H54 (cell line): ENCODE results near the gene GLOD5.

Source experiments
- DNase-seq: peaks from one replicate; pipeline ENCODE4 v3.0.0; 2011; ENCODE audit warnings: low spot score, mixed read lengths; ENCODE audit not compliant: insufficient read length
- FAIRE-seq: peaks from 3 replicates; lab custom pipeline; 2011; peaks lifted over from hg19 to GRCh38; lab: Jason Lieb, UNC
- POLR2A ChIP-seq: IDR thresholded peaks from 2 replicates; pipeline ENCODE4 v1.6.1; 2011; ENCODE audit warnings: low read depth, mild to moderate bottlenecking, low read length

Gene GLOD5

GRCh38 chrX:48792219-48792618, 30.7 kb downstream of the GLOD5 start:
- FAIRE-seq = no peak
- no peak for TF ChIP-seq POLR2A
- DNase-seq = no peak

DNA sequence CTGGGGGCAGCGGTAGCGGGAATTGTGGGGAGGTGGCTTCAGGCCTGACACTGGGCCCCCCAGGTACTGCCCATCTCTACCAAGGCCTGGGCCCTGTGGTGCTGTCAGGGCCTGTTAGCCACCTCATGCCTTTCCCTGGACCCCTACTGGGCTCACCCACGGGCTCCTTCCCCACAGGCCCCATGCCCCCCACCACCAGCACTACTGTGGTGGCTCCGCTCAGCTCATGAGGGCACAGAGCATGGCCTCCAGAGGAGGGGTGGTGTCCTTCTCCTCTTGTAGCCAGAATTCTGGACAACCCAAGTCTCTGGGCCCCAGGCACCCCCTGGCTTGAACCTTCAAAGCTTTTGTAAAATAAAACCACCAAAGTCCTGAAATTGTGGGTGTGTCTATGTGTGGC, 32.4 kb downstream of the GLOD5 start:
- no peak for DNase-seq
- FAIRE-seq = no peak
- no peak for TF ChIP-seq POLR2A

- no peak for FAIRE-seq
- no peak for TF ChIP-seq POLR2A
- DNase-seq = no peak
Measured at GRCh38 chrX:48794340-48794910, 32.9 kb downstream of the GLOD5 start.

GRCh38 chrX:48794911-48795515, 33.5 kb downstream of the GLOD5 start:
- FAIRE-seq (no peak), DNase-seq (peak; percentile 26)
- TF ChIP-seq POLR2A = no peak

DNA sequence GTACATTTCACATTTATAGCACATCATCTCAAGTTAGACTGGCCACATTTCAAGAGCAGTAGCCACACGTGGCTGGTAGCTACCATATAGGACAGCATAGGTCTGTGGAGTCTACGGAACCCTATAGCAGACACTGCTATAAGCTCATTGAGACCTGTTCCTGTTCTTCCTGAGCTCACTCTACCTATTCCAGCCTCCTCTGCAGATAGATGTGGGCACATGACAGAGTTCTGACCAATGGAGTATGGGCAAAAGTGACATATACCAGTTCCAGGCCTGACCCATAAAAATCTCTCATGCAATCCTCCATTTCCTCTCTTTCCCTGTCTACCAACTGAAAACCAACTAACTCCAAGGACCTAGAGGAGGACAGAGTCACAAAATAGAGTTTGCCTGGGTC, 36.8 kb downstream of the GLOD5 start:
- FAIRE-seq = no peak
- TF ChIP-seq POLR2A = no peak
- DNase-seq = no peak

DNA sequence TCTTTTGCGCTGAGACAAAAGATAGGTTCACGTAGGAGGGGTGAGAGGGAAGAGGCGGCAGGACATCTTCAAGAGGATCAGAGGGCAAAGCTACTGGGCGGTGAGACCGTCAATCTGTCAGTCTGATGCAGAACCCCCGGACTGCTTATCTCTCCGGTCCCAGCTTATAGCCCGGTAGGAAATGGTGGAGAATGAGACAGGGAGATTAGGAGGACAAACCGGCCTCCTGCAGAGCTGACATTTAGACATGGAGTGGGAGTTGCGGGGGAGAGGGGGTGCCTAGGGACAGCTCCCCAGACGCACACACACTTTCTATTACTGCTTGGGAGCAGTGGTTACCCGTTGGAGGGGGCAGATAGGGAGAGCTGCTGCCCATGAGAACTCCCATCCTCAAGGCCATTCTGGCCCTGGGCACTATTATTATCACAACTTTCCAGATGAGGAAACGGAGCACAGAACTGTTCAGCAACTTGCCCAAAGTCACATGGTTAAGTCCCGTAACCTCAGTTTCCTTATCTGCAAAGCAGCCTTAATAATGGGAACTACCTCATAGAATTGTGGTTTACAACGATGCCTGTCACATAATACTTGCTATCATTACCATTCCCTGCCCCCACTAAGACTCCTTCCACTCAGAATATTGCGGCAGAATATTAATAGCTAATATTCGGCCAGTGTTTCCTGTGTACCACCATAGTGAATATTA, 39.2 kb downstream of the GLOD5 start:
- TF ChIP-seq POLR2A = no peak
- DNase-seq (no peak), FAIRE-seq (no peak)

DNA sequence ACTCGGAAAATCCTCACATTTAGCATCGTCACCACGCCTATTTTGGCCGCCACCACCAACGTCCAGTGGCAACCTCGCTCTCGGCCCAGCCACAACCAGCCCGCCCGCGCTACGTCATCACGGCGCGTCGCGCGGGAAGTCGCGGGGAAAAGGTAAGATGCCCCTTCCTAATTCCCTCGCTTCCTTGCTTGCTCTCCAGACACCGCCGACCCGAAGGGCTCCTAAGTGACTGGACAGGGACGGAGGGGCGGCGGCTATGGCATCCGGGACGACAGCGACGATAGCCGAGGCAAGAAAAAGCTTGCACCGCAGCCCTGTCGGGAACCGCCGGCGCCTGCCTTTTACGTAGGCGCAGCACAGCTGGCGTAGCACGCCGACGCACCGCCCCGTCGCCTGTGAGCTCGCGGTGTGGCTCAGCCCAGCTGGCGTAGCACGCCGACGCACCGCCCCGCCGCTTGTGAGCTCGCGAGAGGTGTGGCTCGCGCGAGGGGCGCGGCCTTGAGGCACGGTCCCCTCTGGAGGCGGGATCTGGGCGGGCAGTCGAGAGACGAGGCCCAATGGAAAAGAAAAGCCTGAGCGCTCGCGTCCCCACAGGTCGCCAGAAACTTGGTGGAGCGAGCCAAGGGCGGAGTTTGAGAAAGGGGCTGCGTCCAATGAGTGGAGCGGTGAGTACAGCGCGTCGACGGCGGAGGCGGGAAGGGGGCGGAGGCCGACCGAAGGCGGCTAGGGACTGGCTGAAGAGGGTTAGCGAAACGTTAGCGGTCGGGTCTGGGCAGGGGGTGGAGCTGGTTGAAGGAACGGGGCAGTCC, 39.9 kb downstream of the GLOD5 start, which contains the start of gene HDAC6:
HDAC6 (plus strand) TSS at position 788 of the 809 bp plus-strand sequence. CDS start 626 bp downstream, outside the sequence.
- DNase-seq (peak; percentile 51), FAIRE-seq (no peak)
- peak; percentile 51 for TF ChIP-seq POLR2A

GRCh38 chrX:48802089-48802904, 40.8 kb downstream of the GLOD5 start:
- peak; percentile 47 for DNase-seq
- no peak for TF ChIP-seq POLR2A
- FAIRE-seq = no peak

DNA sequence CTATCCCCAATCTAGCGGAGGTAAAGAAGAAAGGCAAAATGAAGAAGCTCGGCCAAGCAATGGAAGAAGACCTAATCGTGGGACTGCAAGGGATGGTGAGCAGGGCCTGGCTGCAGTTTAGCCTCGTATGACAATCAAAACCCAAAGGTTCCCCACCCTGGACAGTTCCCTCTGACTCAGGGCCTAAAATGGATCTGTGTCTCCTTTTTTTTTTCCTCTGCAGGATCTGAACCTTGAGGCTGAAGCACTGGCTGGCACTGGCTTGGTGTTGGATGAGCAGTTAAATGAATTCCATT, 41.3 kb downstream of the GLOD5 start:
- FAIRE-seq = no peak
- DNase-seq = no peak
- no peak for TF ChIP-seq POLR2A

DNA sequence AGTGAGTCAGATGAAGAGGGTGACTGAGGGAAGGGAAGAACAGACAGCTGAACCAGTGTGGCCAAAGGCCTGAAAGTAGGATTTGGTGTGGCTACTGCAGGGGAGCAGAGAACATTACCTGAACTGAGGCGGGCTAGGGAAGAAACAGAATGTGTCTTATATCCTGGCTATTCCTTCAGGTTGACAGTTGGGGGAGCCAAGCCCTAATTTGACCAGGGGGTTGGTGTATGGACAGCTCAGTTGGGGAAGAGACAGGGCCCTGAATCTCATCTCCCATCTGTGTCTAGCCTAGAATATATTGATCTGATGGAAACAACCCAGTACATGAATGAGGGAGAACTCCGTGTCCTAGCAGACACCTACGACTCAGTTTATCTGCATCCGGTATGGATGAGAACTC, 44.5 kb downstream of the GLOD5 start:
- DNase-seq = no peak
- FAIRE-seq = no peak
- TF ChIP-seq POLR2A = no peak

GRCh38 chrX:48813644-48814043, 52.1 kb downstream of the GLOD5 start:
- TF ChIP-seq POLR2A = no peak
- DNase-seq = no peak
- no peak for FAIRE-seq

- TF ChIP-seq POLR2A = no peak
- FAIRE-seq (no peak), DNase-seq (no peak)
Measured at GRCh38 chrX:48814722-48815121, 53.2 kb downstream of the GLOD5 start.

GRCh38 chrX:48815266-48815665, 53.7 kb downstream of the GLOD5 start:
- FAIRE-seq = no peak
- no peak for TF ChIP-seq POLR2A
- DNase-seq = no peak
